Sigmoid colon (tissue), 4 donors: ENCODE results near the gene RPL13A.

ENCODE experiments used
- CTCF ChIP-seq, 4 experiments: fragments of 450-650 bp in 3 of 4; fragments of 200-600 bp in 1 of 4; IDR thresholded peaks; one replicate each; pipeline ENCODE4 v1.5.1; 2016 to 2019; ENCODE audit warnings: antibody characterized with exemption in 4 of 4, mild to moderate bottlenecking in 3 of 4, moderate library complexity in 2 of 4
- EP300 ChIP-seq, 4 donors: sonication (generic); formaldehyde crosslinking; IDR thresholded peaks; one replicate each; pipeline ENCODE4 v1.6.1; 2017; ENCODE audit warnings: antibody characterized with exemption in 4 of 4
- POLR2A ChIP-seq, 2 donors: fragments of 450-650 bp; IDR thresholded peaks; one replicate each; pipeline ENCODE4 v1.6.1; 2016; ENCODE audit warnings: antibody characterized with exemption in 2 of 2, mild to moderate bottlenecking in 2 of 2, moderate library complexity in 2 of 2
- POLR2AphosphoS5 ChIP-seq, 4 donors: sonication (generic); formaldehyde crosslinking; IDR thresholded peaks; one replicate each; pipeline ENCODE4 v1.6.1; 2017; ENCODE audit warnings: antibody characterized with exemption in 4 of 4

GRCh38 chr19:49453757-49454240 lies 33.6 kb upstream of the RPL13A start:
- TF ChIP-seq CTCF (IDR thresholded peaks at IDR 0.05) (no peak), POLR2AphosphoS5 (IDR thresholded peaks at IDR 0.05) (no peak), EP300 (IDR thresholded peaks at IDR 0.05) (no peak), POLR2A (IDR thresholded peaks at IDR 0.05) (no peak)
